GM19025 (cell line): Measurements from ENCODE around the gene CD22.
"Not testable (repeated sequence)": the region's sequence is repeated elsewhere in the genome, so short reads cannot be mapped to it uniquely, and the experiment has no call there.

Experiments
- ATAC-seq: cut with Tn5 transposase; IDR thresholded peaks from one replicate; pipeline ENCODE4 v1.9.1; 2021; ENCODE audit warnings: mild to moderate bottlenecking, low read depth, moderate library complexity; ENCODE audit not compliant: unreplicated experiment

The CD22 gene

DNA sequence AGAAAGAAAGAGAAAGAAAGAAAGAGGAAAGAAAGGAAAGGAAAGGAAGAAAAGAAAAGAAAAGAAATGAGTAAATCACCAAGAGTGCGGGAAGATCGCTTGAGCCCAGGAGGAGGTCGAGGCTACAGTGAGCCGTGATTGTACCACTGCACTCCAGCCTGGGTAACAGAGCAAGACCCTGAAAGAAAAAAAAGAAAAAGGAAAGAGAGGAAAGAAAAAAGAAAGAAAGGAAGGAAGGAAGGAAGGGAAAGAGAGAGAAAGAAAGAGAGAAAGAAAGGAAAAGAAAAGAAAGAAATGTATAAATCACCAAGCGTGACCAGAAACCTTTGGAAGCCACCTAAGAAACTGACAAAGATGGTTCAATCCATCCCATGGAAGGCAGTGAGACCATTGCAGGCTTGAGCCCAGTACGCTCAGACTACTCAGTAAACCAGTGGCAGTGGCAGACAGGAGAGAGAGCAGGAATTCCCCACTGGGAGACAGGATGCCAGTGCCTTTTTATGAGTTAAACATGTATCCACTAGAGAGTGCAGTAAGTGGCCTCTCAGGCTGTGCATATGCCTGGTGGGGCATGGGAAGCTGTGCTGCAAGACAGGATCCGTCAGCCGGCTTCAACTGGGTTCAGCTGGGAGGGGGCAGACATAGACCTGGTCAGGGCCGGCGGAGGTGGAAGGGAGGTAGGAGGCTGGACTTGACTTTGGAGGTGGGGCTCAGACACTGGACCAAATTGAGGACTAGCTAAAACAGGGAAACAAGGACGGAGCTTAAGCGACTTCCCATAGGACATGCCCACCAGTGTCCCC lies 46.7 kb downstream of the CD22 start:
- no peak for ATAC-seq

GRCh38 chr19:35377656-35378055 lies 48.7 kb downstream of the CD22 start:
- no peak for ATAC-seq

GRCh38 chr19:35378356-35378755 lies 49.4 kb downstream of the CD22 start:
- no peak for ATAC-seq

DNA sequence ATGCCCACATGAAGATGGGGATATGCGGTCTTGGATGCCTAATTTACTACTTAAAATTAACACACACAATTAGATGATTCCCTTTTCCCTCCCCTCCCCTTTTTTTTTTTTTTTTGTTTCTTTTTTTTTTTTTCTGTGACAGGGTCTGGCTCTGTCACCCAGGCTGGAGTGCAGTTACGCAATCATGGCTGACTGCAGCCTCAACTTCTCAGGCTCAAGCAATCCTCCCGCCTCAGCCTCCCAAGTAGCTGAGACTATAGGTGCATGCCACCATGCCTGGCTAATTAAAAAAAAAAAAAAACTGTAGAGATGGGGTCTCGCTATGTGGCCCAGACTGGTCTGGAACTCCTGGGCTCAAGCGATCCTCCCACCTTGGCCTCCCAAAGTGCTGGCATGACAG lies 50.6 kb downstream of the CD22 start:
- ATAC-seq = not testable (repeated sequence)

- no peak for ATAC-seq
These were observed 51.0 kb downstream of the CD22 start for GRCh38 chr19:35379992-35380391.

DNA sequence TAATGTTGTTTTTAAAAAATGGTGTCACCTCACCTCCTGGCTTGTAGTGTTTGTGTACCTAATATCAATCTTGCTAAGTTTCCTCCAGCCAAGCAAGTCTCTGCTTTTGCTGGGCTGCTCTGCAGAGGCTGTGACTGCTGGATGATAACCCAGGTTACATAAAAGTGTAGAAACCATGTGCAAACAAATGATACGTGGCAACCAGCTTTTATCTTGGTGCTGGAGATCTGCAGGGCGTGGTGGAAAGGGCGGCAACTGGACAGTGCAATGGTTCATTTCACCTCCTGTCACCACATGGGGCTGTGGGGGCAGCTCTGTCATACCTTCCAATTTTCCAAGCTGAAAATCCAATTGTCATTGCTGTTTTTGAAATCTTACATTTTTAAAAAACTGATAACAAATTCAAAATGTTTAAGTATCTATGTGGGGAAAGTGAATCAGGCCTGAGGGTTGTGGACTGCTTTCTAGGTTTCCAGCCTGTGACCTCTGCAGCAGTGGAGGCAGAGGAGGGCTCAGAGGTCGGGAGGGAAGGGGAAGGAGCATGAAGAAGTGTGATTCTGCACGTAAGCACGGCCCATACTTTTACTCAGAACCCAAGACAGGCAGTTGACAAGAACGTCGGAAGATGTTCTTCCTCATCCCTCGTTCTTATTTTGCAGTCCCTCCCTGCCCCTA lies 51.6 kb downstream of the CD22 start:
- no peak for ATAC-seq

GRCh38 chr19:35381318-35381717 lies 52.3 kb downstream of the CD22 start:
- no peak for ATAC-seq

DNA sequence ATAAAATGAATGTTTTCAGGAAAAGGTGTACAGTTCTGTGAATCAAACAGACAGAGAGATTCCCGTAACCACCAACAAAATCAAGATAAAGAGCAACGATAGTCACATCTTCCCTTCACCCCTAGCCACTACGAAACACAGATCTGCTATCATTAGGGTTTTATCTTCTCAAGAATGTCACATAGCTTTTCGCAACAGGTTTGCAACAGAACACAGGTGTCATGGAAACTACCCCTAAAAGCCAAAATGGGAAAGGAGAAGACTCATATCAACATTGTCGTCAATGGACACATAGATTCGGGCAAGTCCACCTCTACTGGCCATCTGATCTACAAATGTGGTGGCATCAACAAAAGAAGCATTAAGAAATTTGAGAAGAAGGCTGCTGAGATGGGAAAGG lies 52.9 kb downstream of the CD22 start:
- ATAC-seq = no peak

DNA sequence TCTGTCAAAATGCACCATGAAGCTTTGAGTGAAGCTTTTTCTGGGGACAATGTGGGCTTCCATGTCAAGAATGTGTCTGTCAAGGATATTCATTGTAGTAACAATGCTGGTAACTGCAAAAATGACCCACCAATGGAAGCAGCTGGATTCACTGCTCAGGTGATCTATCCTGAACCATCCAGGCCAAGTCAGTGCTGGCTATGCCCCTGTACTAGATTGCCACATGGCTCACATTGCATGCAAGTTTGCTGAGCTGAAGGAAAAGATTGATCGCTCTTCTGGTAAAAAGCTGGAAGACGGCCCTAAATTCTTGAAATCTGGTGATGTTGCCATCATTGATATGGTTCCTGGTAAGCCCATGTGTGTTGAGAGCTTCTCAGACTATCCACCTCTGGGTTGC lies 54.5 kb downstream of the CD22 start:
- no peak for ATAC-seq

GRCh38 chr19:35388277-35389054 lies 59.5 kb downstream of the CD22 start:
- ATAC-seq = no peak

DNA sequence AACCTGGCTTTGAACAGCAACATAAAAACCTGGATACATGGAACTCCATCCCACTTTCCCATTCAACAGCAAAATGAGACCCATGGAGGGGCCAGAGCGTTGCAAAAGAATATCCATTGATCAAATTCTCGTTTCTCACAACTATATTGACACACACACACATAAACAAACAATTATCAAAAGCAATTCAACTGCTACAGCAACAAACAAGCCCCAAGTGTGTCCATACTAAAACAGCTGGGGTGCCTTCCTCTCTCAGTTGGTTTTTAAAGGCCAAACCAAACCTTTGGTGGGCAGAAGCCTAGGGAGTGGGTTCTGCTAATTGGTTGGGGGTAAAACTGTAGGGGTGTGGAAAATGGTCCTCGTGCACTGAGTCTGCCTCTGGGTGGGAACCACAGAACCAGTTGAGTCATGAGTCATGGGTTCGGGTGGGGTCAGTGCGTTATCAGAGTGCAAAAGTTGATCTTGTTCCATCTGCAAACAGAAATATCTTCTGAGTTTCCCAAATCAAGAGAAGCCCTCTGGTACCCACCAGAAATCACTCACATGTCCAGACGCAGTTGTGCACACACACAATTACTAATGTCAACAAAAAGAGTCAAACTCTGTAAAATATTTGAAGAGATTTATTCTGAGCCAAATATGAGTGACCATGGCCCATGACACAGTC lies 60.3 kb downstream of the CD22 start:
- ATAC-seq = no peak

- ATAC-seq = no peak
These were observed 64.0 kb downstream of the CD22 start for GRCh38 chr19:35392742-35393715.

GRCh38 chr19:35395382-35396199 lies 66.6 kb downstream of the CD22 start:
- ATAC-seq = no peak

DNA sequence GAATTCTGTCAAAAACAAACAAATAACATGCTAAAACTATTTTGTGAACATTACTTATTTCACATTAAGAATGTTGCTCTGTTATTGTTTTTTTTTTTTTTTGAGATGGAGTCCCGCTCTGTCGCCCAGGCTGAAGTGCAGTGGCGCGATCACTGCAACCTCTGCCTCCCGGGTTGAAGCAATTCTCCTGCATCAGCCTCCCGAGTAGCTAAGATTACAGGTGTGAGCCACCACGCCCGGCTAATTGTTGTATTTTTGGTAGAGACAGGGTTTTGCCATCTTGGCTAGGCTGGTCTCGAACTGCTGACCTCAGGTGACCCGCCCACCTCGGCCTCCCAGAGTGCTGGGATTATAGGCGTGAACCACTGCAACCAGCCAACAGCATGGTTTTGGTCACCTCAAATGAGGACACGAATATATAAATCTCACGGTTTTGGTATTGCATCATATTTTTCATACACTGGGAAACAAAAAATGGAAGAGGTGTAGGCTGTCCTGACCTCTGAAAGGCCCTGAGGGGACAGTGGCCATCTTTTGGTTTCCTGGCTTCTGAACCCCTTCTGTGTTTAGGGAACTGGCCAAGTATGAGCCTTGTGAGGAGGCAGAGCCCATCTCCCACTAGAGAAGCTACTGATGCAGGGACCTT lies 67.4 kb downstream of the CD22 start:
- ATAC-seq = no peak
